H9 (cell line): ENCODE results near the gene SF3A2. TPM values are rescaled to one million over a fixed set of nuclear protein-coding genes. Genes with fewer than 3 reads are reported as not detected.

ENCODE experiments used
- DNase-seq: peaks from one replicate; pipeline ENCODE4 v3.0.0-alpha.2; 2017
- H2AFZ ChIP-seq: one replicate; pipeline ENCODE4 v1.6.1; 2013; ENCODE audit warnings: mild to moderate bottlenecking, low read length, control low read depth, moderate library complexity
- H2AK5ac ChIP-seq: 2 replicates; pipeline ENCODE4 v1.6.1; 2013; ENCODE audit warnings: low read length, control low read depth, mixed read lengths; ENCODE audit not compliant: insufficient read length
- H2BK120ac ChIP-seq: one replicate; pipeline ENCODE4 v1.6.1; 2013; ENCODE audit warnings: low read depth, mild to moderate bottlenecking, low read length, control low read depth, inconsistent platforms; ENCODE audit not compliant: poor library complexity, severe bottlenecking
- H2BK12ac ChIP-seq: 2 replicates; pipeline ENCODE4 v1.6.1; 2013; ENCODE audit warnings: low read length, control low read depth, mixed read lengths, low read depth; ENCODE audit not compliant: insufficient read length
- H2BK15ac ChIP-seq: 2 replicates; pipeline ENCODE4 v1.6.1; 2013; ENCODE audit warnings: low read depth, low read length, control low read depth
- H2BK20ac ChIP-seq: one replicate; pipeline ENCODE4 v1.6.1; 2013; ENCODE audit warnings: low read depth, mild to moderate bottlenecking, low read length, control low read depth, inconsistent platforms; ENCODE audit not compliant: poor library complexity, severe bottlenecking
- H2BK5ac ChIP-seq: 2 replicates; pipeline ENCODE4 v1.6.1; 2013; ENCODE audit warnings: low read length, control low read depth, mixed read lengths; ENCODE audit not compliant: insufficient read length
- H3K14ac ChIP-seq: 2 replicates; pipeline ENCODE4 v1.6.1; 2013; ENCODE audit warnings: low read length, control low read depth; ENCODE audit not compliant: insufficient read depth
- H3K18ac ChIP-seq: 2 replicates; pipeline ENCODE4 v1.6.1; 2013; ENCODE audit warnings: low read depth, mild to moderate bottlenecking, mixed read lengths, low read length, control low read depth; ENCODE audit not compliant: insufficient read length
- H3K23ac ChIP-seq: 2 replicates; pipeline ENCODE4 v1.6.1; 2013; ENCODE audit warnings: low read length, control low read depth, mixed read lengths, low read depth; ENCODE audit not compliant: insufficient read length
- H3K23me2 ChIP-seq: 2 replicates; pipeline ENCODE4 v1.6.1; 2013; ENCODE audit warnings: low read depth, mild to moderate bottlenecking, mixed read lengths, low read length, control low read depth; ENCODE audit not compliant: insufficient read length, poor library complexity, severe bottlenecking
- H3K27ac ChIP-seq: 2 replicates; pipeline ENCODE4 v1.5.1; 2013; ENCODE audit warnings: low read length, control low read depth, mixed read lengths, low read depth; ENCODE audit not compliant: insufficient read length
- H3K27me3 ChIP-seq: 2 replicates; pipeline ENCODE4 v1.6.1; 2013; ENCODE audit warnings: low read length, control low read depth, inconsistent platforms; ENCODE audit not compliant: insufficient read depth
- H3K4ac ChIP-seq: 2 replicates; pipeline ENCODE4 v1.6.1; 2013; ENCODE audit warnings: low read depth, mild to moderate bottlenecking, control low read depth, inconsistent platforms, low read length, moderate library complexity
- H3K4me1 ChIP-seq: 2 replicates; pipeline ENCODE4 v1.6.1; 2013; ENCODE audit warnings: low read length, control low read depth, inconsistent platforms; ENCODE audit not compliant: insufficient read depth
- H3K4me2 ChIP-seq: 2 replicates; pipeline ENCODE4 v1.6.1; 2013; ENCODE audit warnings: low read length, control low read depth, mixed read lengths; ENCODE audit not compliant: insufficient read length, insufficient read depth
- H3K56ac ChIP-seq: 2 replicates; pipeline ENCODE4 v1.6.1; 2013; ENCODE audit warnings: low read depth, mild to moderate bottlenecking, mixed read lengths, low read length, control low read depth; ENCODE audit not compliant: insufficient read length
- H3K79me1 ChIP-seq: 2 replicates; pipeline ENCODE4 v1.6.1; 2013; ENCODE audit warnings: low read depth, mild to moderate bottlenecking, moderate library complexity, low read length, control low read depth, inconsistent platforms; ENCODE audit not compliant: insufficient read depth, poor library complexity, severe bottlenecking
- H3K79me2 ChIP-seq: 2 replicates; pipeline ENCODE4 v1.6.1; 2013; ENCODE audit warnings: low read length, control low read depth, inconsistent platforms; ENCODE audit not compliant: insufficient read depth
- H3K9ac ChIP-seq: 2 replicates; pipeline ENCODE4 v1.6.1; 2013; ENCODE audit warnings: low read length, control low read depth, mixed read lengths; ENCODE audit not compliant: insufficient read length; ENCODE audit errors: extremely low read depth
- H3K9me3 ChIP-seq: one replicate; pipeline ENCODE4 v1.6.1; 2013; ENCODE audit warnings: low read depth, low read length, inconsistent platforms; ENCODE audit not compliant: control insufficient read depth
- H3T11ph ChIP-seq: one replicate; pipeline ENCODE4 v1.6.1; 2013; ENCODE audit warnings: mild to moderate bottlenecking, low read length, control low read depth, inconsistent platforms
- H4K20me1 ChIP-seq: one replicate; pipeline ENCODE4 v1.6.1; 2013; ENCODE audit not compliant: control insufficient read depth, insufficient read length, insufficient read depth
- H4K5ac ChIP-seq: 2 replicates; pipeline ENCODE4 v1.6.1; 2013; ENCODE audit warnings: low read depth, mild to moderate bottlenecking, mixed read lengths, low read length, control low read depth; ENCODE audit not compliant: insufficient read length
- H4K8ac ChIP-seq: replicated peaks from 2 replicates; pipeline ENCODE4 v1.6.1; 2013; ENCODE audit warnings: low read length, control low read depth, mixed read lengths, low read depth; ENCODE audit not compliant: insufficient read length
- H4K91ac ChIP-seq: 2 replicates; pipeline ENCODE4 v1.6.1; 2013; ENCODE audit warnings: low read depth, mild to moderate bottlenecking, moderate library complexity, mixed read lengths, low read length, control low read depth; ENCODE audit not compliant: insufficient read length
- H3K27ac Mint-ChIP-seq, 3 experiments: 2 replicates in 2 of 3; 3 replicates in 1 of 3; pipeline ENCODE4 v1.8.0; 2020 to 2021; ENCODE audit warnings: mixed read lengths in 3 of 3, mild to moderate bottlenecking in 1 of 3, moderate library complexity in 1 of 3
- H3K27me3 Mint-ChIP-seq: 2 replicates; pipeline ENCODE4 v1.8.0; 2021; ENCODE audit warnings: low read depth, mild to moderate bottlenecking, moderate library complexity, mixed read lengths
- H3K36me3 Mint-ChIP-seq, 3 experiments: 2 replicates in 2 of 3; 3 replicates in 1 of 3; pipeline ENCODE4 v1.8.0; 2020 to 2021; ENCODE audit warnings: low read depth in 3 of 3, mixed read lengths in 3 of 3; ENCODE audit not compliant: insufficient read depth in 1 of 3
- H3K4me1 Mint-ChIP-seq, 2 experiments: 2 replicates each; pipeline ENCODE4 v1.8.0; 2020; ENCODE audit warnings: mixed read lengths in 2 of 2
- H3K4me3 Mint-ChIP-seq, 2 experiments: 2 replicates in 1 of 2; 3 replicates in 1 of 2; pipeline ENCODE4 v1.8.0; 2020 to 2021; ENCODE audit warnings: mild to moderate bottlenecking in 2 of 2, mixed read lengths in 2 of 2, moderate library complexity in 1 of 2
- H3K9me3 Mint-ChIP-seq, 2 experiments: 2 replicates in 1 of 2; 3 replicates in 1 of 2; pipeline ENCODE4 v1.8.0; 2020; ENCODE audit warnings: mild to moderate bottlenecking in 2 of 2, mixed read lengths in 2 of 2, moderate library complexity in 1 of 2
- WGBS: extraction: QIAGEN DNeasy Blood & Tissue Kit; methylation state at CpG from one replicate; pipeline ENCODE4 v1.1.7; 2013; ENCODE audit warnings: missing lambda C conversion rate, low lambda C conversion rate, mixed read lengths; ENCODE audit not compliant: insufficient read length; ENCODE audit errors: extremely low coverage; 5-methylcytosine and 5-hydroxymethylcytosine counted together
- total RNA-seq: library from RNA; stranded (reverse); gene quantifications from 2 replicates; pipeline ENCODE4 v1.2.1, GENCODE V29; 2021
- TF ChIP-seq, protein P1 (sequence below): fragments of 200-600 bp; sonication (generic); conservative IDR thresholded peaks from 3 replicates; pipeline ENCODE4 v1.8.0; 2021; ENCODE audit warnings: antibody characterized with exemption, mild to moderate bottlenecking

Gene SF3A2
- total RNA-seq, 1 experiment from 2014 or later = 166 TPM

DNA sequence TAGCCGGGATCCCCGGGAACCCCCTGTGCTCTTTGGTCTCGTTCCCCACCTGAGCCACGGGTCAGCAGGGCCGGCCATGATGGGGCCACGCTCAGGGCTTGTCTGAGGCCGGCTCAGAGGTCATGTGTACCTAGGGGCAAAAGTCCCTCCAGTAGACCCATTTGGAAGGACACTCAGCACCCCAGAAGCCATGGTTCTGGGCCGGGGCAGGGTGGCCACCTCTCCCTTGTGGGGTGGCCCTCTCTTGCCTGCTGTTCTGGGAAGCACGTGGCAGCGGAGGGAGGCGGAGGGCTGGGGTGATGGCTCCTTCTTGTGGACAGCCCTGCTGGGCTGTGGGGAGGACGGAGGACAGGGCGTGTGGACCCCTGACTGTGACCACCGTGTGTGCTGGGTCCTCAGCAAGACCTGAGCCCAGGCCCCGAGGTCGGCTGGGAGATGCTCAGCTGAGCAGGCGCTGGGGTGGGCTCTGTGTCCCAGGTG, 51.8 kb downstream of the SF3A2 start:
- Histone ChIP-seq H3K27ac (no peak overlapping the region), H2AK5ac (no peak overlapping the region), H4K20me1 (no peaks in the 10 kb centered on the region), H2AFZ (no peak overlapping the region), H2BK12ac (no peak overlapping the region), H3K14ac (no peak overlapping the region), H2BK120ac (no peak overlapping the region), H3K79me1 (no peaks in the 10 kb centered on the region), H2BK15ac (no peak overlapping the region), H3K4me1 (no peaks in the 10 kb centered on the region), H3K4me2 (no peak overlapping the region), H3K9ac (no peak overlapping the region), H2BK5ac (no peak overlapping the region), H3T11ph (no peak overlapping the region), H3K9me3 (no peaks in the 10 kb centered on the region), H3K27me3 (peaks cover 35% of the 10 kb centered on the region; the same call in 1 of the 2 replicates), H3K56ac (no peak overlapping the region), H2BK20ac (no peak overlapping the region), H3K18ac (no peak overlapping the region), H3K23me2 (no peaks in the 10 kb centered on the region), H3K4ac (no peak overlapping the region), H4K5ac (no peak overlapping the region), H3K23ac (no peak overlapping the region), H4K8ac (no peak overlapping the region), H4K91ac (no peak overlapping the region), H3K79me2 (no peaks in the 10 kb centered on the region)
- Mint-ChIP-seq H3K36me3 (peaks cover 0 to 7% (median 4%) of the 10 kb centered on the region in 3 experiments; a peak in 3 of 7 replicates), H3K27ac (no peak overlapping the region), H3K4me1 (peaks cover 7 to 13% of the 10 kb centered on the region in 2 experiments; a peak in 3 of 4 replicates), H3K4me3 (peak overlapping the region in 1 of 2 experiments; percentile 31; a peak in 1 of 5 replicates), H3K27me3 (peaks cover 89% of the 10 kb centered on the region), H3K9me3 (peaks cover 5 to 6% of the 10 kb centered on the region in 2 experiments; a peak in 3 of 5 replicates)
- no CpG with 5 or more reads among the region's 17 CpGs for WGBS
- DNase-seq = no peak
- TF ChIP-seq, protein P1, sequence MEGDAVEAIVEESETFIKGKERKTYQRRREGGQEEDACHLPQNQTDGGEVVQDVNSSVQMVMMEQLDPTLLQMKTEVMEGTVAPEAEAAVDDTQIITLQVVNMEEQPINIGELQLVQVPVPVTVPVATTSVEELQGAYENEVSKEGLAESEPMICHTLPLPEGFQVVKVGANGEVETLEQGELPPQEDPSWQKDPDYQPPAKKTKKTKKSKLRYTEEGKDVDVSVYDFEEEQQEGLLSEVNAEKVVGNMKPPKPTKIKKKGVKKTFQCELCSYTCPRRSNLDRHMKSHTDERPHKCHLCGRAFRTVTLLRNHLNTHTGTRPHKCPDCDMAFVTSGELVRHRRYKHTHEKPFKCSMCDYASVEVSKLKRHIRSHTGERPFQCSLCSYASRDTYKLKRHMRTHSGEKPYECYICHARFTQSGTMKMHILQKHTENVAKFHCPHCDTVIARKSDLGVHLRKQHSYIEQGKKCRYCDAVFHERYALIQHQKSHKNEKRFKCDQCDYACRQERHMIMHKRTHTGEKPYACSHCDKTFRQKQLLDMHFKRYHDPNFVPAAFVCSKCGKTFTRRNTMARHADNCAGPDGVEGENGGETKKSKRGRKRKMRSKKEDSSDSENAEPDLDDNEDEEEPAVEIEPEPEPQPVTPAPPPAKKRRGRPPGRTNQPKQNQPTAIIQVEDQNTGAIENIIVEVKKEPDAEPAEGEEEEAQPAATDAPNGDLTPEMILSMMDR = no peak
